NCI-H2081 (cell line): ENCODE data around the gene PTPRQ.
"Not testable (repeated sequence)": the region's sequence is repeated elsewhere in the genome, so short reads cannot be mapped to it uniquely, and the experiment has no call there.

Experiments used
- DNase-seq, 2 experiments: peaks; one replicate each; lab custom pipeline; 2025; lab: John Stamatoyannopoulos, UW

The PTPRQ gene, protein sequence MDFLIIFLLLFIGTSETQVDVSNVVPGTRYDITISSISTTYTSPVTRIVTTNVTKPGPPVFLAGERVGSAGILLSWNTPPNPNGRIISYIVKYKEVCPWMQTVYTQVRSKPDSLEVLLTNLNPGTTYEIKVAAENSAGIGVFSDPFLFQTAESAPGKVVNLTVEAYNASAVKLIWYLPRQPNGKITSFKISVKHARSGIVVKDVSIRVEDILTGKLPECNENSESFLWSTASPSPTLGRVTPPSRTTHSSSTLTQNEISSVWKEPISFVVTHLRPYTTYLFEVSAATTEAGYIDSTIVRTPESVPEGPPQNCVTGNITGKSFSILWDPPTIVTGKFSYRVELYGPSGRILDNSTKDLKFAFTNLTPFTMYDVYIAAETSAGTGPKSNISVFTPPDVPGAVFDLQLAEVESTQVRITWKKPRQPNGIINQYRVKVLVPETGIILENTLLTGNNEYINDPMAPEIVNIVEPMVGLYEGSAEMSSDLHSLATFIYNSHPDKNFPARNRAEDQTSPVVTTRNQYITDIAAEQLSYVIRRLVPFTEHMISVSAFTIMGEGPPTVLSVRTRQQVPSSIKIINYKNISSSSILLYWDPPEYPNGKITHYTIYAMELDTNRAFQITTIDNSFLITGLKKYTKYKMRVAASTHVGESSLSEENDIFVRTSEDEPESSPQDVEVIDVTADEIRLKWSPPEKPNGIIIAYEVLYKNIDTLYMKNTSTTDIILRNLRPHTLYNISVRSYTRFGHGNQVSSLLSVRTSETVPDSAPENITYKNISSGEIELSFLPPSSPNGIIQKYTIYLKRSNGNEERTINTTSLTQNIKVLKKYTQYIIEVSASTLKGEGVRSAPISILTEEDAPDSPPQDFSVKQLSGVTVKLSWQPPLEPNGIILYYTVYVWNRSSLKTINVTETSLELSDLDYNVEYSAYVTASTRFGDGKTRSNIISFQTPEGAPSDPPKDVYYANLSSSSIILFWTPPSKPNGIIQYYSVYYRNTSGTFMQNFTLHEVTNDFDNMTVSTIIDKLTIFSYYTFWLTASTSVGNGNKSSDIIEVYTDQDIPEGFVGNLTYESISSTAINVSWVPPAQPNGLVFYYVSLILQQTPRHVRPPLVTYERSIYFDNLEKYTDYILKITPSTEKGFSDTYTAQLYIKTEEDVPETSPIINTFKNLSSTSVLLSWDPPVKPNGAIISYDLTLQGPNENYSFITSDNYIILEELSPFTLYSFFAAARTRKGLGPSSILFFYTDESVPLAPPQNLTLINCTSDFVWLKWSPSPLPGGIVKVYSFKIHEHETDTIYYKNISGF (N-terminal part only)

DNA sequence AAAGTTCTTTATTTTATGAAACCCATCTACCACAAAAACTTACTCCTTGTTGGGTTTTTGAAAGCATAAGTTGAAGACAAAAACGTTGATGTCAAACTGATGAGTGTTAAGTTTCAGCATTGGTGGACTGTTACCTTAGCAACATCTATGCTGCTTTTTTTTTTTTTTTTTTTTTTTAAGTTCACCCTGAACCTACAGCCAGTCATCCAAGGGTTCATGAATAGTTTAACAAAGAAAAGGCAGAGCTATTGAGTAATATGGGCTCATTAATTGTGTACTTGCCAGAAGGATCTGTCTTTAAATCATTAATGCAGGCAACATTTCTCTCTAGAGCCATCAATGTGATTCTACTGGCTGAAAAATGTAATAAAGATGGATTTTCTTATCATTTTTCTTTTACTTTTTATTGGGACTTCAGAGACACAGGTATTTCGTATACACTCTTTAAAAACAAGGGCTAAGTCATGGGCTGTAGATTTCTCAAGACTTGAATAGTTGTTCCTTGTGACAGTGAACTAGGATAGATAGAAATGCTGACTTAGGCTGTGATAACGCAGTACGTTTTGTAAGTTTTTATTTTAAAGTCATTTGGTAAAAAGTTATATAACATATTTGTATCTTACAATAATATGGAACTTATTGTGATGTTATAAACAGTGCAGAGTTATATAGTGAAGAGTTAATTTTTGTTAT is at the start of gene PTPRQ:
TSS of gene PTPRQ (plus strand) at position 262 of the 693 bp plus-strand sequence. CDS start at position 373, 111 bp downstream.
- DNase-seq = no peak

DNA sequence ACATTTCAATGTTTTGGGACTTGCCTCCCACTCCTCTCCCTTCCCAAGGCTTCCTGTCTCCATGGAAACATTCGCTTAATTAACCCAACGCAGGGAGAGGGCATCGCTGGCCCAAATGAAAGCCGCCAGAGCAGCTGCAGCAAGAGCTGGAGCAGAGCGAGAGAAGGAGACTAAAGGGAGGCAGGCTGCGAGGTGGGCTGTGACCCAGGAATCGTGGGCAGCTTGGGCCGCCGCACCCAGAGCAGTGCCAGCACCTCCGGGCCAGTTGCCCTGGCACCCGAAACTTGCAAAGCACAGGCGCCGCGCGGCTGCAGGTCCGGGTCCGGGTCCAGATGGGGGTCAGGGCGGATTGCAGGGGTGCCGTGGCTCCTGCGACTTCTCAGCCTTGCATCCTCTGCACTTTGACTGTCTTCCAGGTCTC is 43.5 kb upstream of the PTPRQ start:
- no peak for DNase-seq

DNA sequence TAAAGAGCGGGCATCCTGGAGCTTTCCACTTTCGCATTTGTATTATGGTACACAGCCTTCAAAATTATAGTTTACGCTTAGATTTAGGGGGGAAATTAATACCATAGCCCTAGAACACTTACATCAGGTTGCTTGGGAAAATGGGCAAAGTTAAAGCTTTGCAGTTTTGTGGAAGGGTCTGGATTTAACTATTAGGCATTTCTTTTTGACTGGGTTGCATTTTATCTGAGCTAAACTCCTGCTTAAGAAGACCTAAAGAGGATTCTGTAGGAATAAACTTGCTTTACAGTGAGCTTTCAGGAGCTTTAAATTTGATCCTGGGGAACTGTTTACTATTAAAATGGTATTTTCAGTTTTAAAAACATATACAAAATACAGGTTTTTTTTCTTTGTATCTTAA is 42.8 kb upstream of the PTPRQ start:
- DNase-seq = no peak

DNA sequence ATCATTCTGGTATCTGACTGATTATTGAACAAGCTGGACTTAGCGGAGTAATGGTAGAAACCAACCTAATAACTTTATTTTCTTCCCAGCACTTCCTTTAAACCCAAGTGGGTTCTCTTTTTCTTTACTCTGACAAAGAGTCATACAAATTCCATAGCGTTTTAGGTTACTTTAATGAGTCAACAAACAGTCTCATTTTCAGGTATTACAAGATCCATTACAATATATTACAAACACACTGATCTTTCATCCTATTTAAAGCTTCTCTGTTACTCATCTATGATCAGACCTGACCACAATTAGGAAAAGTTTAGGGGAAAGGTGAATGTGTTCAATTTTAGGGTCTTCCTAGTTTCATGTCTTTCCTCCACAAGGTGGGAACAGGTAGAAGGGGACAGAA is 39.4 kb upstream of the PTPRQ start:
- DNase-seq = no peak

DNA sequence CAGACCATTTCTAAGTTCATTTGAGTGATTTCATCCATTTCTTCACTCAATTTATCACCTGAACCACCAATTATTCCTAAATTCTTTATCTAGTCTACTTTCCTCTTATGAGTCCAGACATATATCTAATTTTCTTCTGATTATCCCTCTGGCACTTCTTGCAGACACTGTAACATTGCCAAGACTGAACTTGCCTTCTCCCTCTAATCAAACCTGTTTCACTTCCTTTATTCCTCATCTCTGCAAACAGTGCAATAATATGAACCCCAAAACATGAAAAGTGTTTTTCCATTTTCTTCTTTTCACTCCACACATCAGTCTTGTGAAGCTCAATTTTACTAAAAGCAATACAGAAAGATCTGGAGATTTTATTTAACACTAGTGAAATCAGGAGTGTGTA is 37.8 kb upstream of the PTPRQ start:
- no peak for DNase-seq

DNA sequence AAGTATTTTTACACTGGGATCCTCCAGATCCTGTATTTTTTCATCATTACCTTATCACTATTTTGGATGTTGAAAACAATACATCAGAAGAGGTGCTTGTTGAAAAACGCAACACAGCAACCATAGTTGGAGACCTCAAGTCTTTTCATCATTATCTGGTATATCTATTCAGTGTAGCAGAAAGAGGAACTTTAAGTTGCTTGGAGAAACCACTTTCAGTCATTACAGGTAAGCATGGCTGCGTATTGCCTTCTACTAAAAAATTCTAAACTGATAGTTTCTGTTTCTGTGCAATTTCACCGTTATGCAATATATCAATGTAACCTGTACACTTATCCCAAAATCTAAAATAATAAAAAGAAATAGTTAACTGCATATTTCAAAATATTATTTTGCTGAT is 32.2 kb upstream of the PTPRQ start:
- no peak for DNase-seq

DNA sequence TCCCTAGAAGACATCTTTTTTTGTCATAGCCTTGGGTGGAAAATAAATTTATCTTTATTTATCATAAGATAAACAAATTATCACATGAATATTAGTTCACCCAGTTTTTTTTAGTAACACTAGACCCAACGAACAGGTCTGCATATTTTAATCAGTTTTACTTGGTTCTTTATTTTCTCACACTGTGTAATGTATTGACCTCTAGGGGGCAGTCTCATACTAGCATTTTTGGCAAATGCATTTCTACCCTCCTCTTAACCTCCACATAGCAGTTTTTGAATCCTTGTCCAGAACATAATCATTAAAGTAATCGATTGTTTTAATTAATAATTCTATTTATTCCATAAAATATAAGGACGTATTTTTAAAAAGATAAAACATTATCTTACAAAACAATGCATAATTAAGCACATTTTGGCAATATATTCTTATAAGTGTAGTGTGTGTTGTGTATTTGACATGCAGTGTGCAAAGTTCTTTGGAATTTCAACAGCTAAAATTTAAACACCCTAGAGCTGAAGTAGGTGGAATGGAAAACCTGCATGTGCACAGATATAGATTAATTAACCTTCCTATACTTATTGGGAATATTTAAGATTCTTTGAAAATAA is 31.6 kb upstream of the PTPRQ start:
- peak; percentile 75 to 77 for DNase-seq

DNA sequence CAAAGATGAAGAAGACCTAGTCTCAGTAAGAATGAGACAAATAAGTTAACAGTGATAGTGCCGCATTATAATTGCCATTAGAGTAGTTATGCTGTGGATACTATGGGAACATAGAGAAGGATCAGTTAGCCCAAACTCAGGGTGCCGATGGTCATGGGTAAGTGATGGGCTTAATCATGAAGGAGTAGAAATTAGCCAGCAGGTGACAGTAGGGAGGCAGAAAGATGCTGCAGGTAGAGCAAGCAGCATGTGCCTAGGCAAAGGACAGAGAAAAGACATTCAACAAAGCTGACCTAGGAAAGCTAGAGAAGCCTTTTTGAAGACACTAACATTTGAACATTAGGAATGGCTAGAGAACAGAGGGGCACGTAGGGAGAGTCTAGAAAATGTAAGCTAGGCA is 30.6 kb upstream of the PTPRQ start:
- DNase-seq = no peak

DNA sequence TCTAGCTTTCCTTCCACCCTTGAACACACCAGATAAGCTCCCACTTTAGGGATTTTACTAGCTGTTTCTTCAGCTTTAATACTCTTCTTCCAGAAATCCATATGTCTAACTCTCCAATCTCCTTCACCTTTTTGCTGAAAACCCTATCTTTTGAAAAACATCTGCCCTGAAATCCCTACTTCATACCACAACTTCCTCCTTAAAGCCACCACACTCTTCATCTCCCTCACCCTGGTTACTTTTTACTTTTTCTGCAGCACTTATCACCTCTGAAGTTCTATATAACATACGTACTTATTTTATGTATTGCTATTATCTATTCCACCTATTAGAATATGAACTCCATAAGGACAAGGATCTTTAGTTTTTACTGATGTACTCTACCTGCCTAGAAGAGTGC is 28.6 kb upstream of the PTPRQ start:
- DNase-seq = no peak

DNA sequence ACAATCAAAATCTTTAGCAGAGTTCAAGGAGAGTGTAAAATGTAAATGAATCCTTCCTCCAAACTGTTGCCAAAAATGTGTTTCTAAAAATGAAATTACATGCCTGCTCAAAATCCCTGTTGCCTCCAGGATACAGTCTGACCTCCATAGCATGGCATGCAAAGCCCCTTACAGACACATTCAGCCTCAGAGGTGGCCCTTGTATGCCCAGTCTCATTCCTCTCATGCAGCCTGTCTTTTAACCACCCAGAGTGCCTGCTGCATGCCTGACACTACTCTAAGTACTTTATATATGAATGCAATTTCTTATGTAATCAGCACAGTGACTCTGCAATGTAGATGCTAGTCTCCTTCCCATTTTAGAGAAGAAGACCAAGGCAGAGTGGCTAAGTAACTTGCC is 24.4 kb upstream of the PTPRQ start:
- DNase-seq = no peak

DNA sequence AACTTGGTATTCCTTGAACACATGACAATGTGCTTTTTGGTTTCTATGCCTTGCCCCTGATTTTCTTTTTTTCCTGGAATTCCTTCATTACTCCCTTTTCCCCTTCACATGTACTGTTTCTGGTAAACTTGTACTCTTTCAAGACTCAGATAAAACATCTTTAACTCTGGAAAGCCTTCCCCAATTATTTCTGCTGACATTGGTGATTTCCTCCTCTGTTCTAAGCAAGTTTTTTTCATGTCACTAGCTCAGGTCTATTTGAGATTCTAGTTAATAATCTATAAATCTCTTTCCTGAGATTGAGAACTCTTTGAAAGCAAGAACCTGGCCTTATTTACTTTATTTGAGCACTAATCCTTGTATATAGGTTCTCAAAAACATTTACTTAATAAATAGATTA is 24.0 kb upstream of the PTPRQ start:
- DNase-seq = no peak

DNA sequence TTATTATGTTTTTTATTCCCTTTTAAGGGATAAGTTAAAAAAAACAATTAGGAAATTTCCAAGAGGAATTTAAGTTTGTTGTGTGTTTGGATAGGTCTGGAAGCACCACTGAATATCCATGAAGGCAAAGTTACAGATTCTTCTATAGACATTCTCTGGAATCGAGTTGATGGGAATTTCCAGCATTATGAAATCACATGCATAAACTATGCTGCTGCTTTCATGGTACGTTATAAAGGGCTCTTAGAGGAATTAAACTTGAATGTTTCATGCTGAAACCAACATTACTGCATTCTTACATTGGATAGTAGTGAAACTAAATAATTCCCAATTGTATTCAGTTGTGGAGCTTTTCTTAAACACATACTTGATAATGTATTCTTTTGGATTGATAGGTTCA is 21.5 kb upstream of the PTPRQ start:
- DNase-seq = no peak

DNA sequence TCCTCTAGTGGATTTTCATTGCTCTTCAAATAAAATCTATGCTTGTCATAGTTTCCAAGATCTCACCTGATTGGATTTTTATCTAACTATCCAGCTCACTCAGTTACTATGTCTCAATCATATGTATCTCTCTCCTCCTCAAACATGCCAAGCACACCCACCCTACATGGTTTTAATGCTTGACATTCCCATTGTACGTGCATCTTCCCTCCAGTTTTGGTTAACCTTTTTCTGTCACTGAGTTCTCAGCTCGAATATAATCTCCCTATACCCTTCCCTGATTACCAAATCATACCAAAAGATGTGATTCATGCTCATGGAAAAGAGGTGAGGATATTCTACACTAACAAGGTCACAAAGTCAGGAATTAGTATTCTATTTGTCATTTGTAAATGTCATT is 12.0 kb upstream of the PTPRQ start:
- DNase-seq = no peak

DNA sequence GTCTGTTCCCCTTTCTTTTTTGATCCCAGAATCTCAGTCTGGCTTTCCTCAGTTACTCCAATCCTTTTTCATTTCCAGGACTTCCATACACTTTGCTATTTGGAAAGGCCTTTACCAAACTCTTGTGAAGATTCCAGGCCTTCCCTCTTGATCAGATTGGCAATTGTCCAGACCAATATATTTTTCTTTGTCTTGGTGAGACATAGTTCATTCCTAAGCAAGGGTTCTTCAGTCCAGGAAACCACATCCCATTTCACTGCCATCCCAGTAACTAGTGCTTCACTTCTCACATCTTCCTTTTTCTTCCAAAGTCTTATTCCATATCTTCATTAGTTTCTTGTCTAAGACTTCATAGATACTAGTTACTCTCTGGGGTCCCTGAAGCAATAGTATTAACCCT is 2.1 kb upstream of the PTPRQ start:
- no peak for DNase-seq

DNA sequence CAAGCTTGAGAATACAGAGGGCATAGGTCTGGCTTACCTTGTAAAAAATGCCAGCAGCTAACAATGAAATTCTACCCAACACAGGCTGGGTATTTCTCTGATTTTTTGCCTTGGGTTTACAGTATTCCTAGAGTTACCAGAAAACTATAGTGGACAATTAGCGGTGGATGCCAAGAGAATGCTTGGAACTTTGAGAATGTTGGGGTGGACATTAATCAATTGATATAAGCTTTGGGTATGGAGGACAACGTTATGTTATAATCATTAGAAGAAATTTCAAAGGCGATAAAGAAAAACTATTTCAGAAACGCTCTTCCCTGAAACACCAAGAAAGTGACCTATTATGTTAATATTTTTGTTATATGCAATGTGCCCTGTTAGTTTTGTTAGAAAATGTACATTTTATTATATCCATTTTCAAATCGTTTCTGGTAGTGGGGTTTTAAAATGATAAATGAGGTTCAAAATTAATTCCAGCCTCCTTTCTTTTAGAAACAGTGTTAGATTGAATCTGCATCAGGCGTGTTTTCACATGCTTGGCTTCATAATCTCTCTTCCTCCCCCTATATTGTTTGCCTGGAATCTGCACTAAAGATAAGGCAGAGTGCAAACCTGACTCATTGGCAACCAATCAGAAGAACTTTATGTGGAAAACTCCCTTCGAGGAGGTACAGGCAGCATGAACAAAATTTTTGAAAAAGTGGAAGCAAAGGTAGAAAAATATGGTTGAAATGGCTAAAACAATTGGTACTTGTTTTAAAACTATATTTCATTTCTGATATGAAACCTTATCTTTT is 1.4 kb upstream of the PTPRQ start:
- DNase-seq = no peak

DNA sequence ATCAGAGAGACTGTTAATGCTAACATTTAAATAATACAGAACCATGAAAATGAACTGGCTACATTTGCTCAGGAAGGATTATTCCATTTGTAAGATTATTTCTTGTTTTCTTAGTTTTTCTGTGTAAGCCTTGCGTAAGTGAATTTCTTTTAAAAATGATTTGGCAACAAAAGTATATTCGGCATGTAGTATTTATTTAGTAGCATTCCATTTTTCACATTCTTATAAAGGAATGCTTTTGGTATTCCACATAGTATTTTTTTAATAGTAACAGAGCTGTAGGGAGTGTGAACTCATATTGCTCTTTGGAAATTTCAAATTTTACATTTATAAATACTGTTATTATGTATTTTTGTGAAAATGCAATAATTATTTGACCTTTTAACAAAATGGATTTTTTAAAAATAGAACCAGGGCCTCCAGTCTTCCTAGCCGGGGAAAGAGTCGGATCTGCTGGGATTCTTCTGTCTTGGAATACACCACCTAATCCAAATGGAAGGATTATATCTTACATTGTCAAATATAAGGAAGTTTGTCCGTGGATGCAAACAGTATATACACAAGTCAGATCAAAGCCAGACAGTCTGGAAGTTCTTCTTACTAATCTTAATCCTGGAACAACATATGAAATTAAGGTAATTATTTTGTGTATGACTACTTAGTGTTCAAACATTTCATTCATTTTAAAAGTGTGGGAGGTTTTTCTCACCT is 1.2 kb downstream of the PTPRQ start:
- no peak for DNase-seq

DNA sequence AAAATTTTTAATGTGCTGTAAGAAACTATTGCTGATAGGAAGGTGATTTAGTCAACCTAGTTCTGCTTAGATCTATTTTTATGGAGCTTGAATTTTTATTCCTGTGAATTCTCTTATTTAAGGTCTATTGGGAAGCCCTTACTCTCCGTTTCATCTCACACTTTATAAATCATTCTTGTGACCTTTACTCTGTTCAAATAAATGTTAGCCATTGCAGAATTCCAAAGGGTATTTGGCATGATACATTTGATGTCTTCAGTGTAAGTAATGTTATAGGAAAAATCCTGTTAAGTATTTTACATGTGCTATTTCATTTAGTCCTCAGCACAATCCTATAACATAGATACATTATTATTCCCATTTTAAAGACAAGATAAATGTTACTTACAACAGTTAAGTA is 12.5 kb downstream of the PTPRQ start:
- no peak for DNase-seq

DNA sequence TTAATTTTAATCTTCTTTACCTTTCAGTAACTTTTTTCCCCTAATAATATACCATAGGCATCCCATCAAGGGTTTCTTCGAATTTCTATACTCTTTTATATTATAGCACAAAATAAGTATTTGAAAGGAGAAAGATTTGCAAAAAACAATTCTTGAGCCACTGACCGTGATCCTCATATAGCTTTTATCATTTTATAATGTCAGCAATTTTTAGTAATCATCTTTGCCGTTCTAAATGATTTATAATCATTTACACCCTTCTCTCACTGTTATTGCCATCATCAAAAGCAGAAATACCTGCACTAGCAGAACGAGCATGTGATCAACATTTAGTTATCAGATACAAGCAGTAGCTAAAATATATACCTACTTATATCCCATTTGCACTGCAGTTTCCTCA is 16.9 kb downstream of the PTPRQ start:
- no peak for DNase-seq

DNA sequence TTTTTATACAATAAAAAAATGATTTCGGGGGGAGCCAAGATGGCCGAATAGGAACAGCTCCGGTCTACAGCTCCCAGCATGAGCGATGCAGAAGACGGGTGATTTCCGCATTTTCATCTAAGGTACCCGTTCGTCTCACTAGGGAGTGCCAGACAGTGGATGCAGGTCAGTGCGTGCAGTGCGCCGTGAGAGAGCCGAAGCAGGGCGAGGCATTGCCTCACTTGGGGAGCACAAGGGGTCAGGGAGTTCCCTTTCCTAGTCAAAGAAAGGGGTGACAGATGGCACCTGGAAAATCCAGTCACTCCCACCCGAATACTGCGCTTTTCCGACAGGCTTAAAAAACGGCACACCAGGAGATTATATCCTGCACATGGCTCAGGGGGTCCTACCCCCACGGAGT is 17.8 kb downstream of the PTPRQ start:
- not testable (repeated sequence) for DNase-seq

DNA sequence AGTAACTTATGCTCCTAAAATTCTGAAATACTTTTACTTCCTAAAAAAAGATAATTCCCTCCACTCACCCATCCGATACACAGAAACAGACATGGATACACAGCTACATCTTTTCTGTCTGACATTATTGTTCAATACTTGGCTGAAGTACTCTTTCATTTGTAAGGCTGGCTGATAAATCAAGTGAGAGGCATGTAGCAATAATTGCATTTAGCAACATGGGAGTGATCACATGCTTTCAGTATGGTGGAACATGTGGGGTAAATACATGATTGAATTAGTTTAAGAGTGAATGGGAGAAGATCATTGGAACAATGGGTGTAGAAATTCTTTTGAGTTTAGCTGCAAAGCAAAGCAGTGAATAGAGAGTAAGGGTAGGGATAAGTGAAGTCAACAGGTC is 25.6 kb downstream of the PTPRQ start:
- DNase-seq = no peak
